ENCODE measurements around the gene ALG3. TPM values are rescaled to one million over a fixed set of nuclear protein-coding genes. Genes with fewer than 3 reads are reported as not detected.

Gene ALG3
- total and polyA plus RNA-seq, 2 donors (not counting 3 experiments of a cell fraction or from before 2014, with no cell fraction given), result 42.9 to 99.9 TPM

GRCh38 chr3:184229394-184230080 is 19.2 kb downstream of the ALG3 start, which contains the start of gene VWA5B2:
Gene VWA5B2 (plus strand): TSS chr3:184229585. CDS start chr3:184230529, 944 bp downstream.
- Histone ChIP-seq H3K4me1 (ENCODE audit: control insufficient read depth, extremely low read depth, insufficient read depth, low read length) (peaks cover 4% of the 10 kb centered on the region), H4K20me1 (replicated peaks; ENCODE audit: control insufficient read depth, extremely low read depth, insufficient read depth, low read length) (no peaks in the 10 kb centered on the region), H3K27ac (ENCODE audit: insufficient read depth, low read depth, low read length) (no peak within 1 kb of the TSS), H3K36me3 (ENCODE audit: control insufficient read depth in 2 of 2, extremely low read depth in 1 of 2, insufficient read depth in 2 of 2, low read length in 2 of 2) (no peaks in the 10 kb centered on the region), H3K27me3 (ENCODE audit: control insufficient read depth in 2 of 2, insufficient read depth in 2 of 2, low read length in 2 of 2) (peaks cover 38 to 57% of the 10 kb centered on the region in 2 experiments), H2AFZ (ENCODE audit: low read depth, low read length) (peak within 1 kb of the TSS; percentile 54), H3K9ac (replicated peaks; ENCODE audit: extremely low read depth, insufficient read depth, low read length) (no peak within 1 kb of the TSS), H3K79me2 (ENCODE audit: control insufficient read depth, insufficient read depth, low read length) (no peaks in the 10 kb centered on the region), H3K4me3 (replicated peaks in 1 of 3; ENCODE audit: insufficient read depth in 1 of 3, low read depth in 1 of 3, low read length in 3 of 3) (peak within 1 kb of the TSS in 1 of 3 experiments; percentile 25), H3K9me1 (replicated peaks; ENCODE audit: control insufficient read depth, extremely low read depth, insufficient read depth, low read length) (no peaks in the 10 kb centered on the region), H3K4me2 (ENCODE audit: insufficient read depth, low read length) (peak within 1 kb of the TSS; percentile 28), H3K9me3 (replicated peaks; ENCODE audit: control insufficient read depth, insufficient read depth, low read length) (no peaks in the 10 kb centered on the region)
- CTCF ChIA-PET, result interaction anchor here (1.2 to 4.3 kb wide), 4 partner anchors 10 to 60 kb away, joined by 3 to 98 read pairs (median 34); no protein-coding TSS in a partner anchor
- FAIRE-seq, result no peak
- DNase-seq (ENCODE audit: low read depth, low spot score), result peak; percentile 60
- dilution Hi-C loops (cut with MboI; ENCODE audit: extremely low pct_ligation_motif_present, low sequenced_read_pairs) (no loop called here), intact Hi-C loops (cut with micrococcal nuclease) (loop anchor here (5.0 kb wide), 1 partner anchor 42 kb away; the partner anchor contains the start of gene ABCF3)
- BruUV-seq (replicated peaks), result no TSS peak
- POLR2A ChIA-PET, result no interaction called here
- TF ChIP-seq EZH2 (IDR thresholded peaks at IDR 0.05; ENCODE audit: borderline replicate concordance, low read depth, low read length, severe bottlenecking) (peak; percentile 77), GATA2 (IDR thresholded peaks at IDR 0.05; ENCODE audit: insufficient read depth, insufficient read length, low read depth, low read length) (no peak), CTCF (IDR thresholded peaks at IDR 0.05; ENCODE audit: extremely low read depth in 1 of 2, insufficient read depth in 1 of 2, low read depth in 1 of 2, low read length in 2 of 2) (peak in 1 of 2 donors; percentile 34)

Data from endothelial cell of umbilical vein (primary cell).